ENCODE data around the gene TMEM236.

GRCh38 chr10:17765602-17766001 is 13.6 kb downstream of the TMEM236 start:
- TF ChIP-seq RAD21 (IDR thresholded peaks at IDR 0.05; ENCODE audit: low read depth) (no peak), EP300 (IDR thresholded peaks at IDR 0.05; ENCODE audit: borderline replicate concordance) (no peak), MAX (IDR thresholded peaks at IDR 0.05) (no peak), TAF1 (IDR thresholded peaks at IDR 0.05; ENCODE audit: low read depth) (no peak), USF1 (IDR thresholded peaks at IDR 0.05) (no peak), TCF12 (IDR thresholded peaks at IDR 0.05; ENCODE audit: low read depth) (no peak), YY1 (IDR thresholded peaks at IDR 0.05; ENCODE audit: low read depth) (no peak), TEAD4 (IDR thresholded peaks at IDR 0.05) (no peak), CREB1 (IDR thresholded peaks at IDR 0.05; ENCODE audit: low read depth) (no peak), NFIC (IDR thresholded peaks at IDR 0.05) (no peak), CEBPB (IDR thresholded peaks at IDR 0.05) (no peak), ZBTB7A (IDR thresholded peaks at IDR 0.05; ENCODE audit: low read depth) (no peak)

Measured in Ishikawa (cell line).